ENCODE data around the gene SHQ1. TPM values are rescaled to one million over a fixed set of nuclear protein-coding genes. Genes with fewer than 3 reads are reported as not detected.

Gene SHQ1
- total RNA-seq, 2 donors from 2014 or later = 16.5 to 19.5 TPM

- Histone ChIP-seq H3K36me3 (no peaks in the 10 kb centered on the region), H3K27me3 (no peaks in the 10 kb centered on the region), H3K4me3 (peak overlapping the region; percentile 44 to 51), H3K4me1 (peaks cover 0 to 45% of the 10 kb centered on the region in 2 donors), H3K9me3 (no peaks in the 10 kb centered on the region), H3K27ac (peak overlapping the region; percentile 79 to 84)
- no peak for DNase-seq (ENCODE audit: low spot score)
- TF ChIP-seq CTCF (IDR thresholded peaks at IDR 0.05) = no peak
Measured at GRCh38 chr3:72888546-72889309, 40.5 kb upstream of the SHQ1 start.

GRCh38 chr3:72887705-72888545, 39.7 kb upstream of the SHQ1 start, which contains the start of gene GXYLT2:
Gene GXYLT2 (plus strand): TSS chr3:72888046. CDS start chr3:72888234, 188 bp downstream.
- peaks cover 0 to 5% of the 10 kb centered on the region in 2 donors for H3K9me3 ChIP-seq
- H3K27ac ChIP-seq = peak within 1 kb of the TSS; percentile 79 to 84
- peak; percentile 75 for DNase-seq (ENCODE audit: low spot score)
- no peaks in the 10 kb centered on the region for H3K27me3 ChIP-seq
- H3K4me1 ChIP-seq = peaks cover 0 to 43% of the 10 kb centered on the region in 2 donors
- no peak for TF ChIP-seq CTCF (IDR thresholded peaks at IDR 0.05)
- no peaks in the 10 kb centered on the region for H3K36me3 ChIP-seq
- H3K4me3 ChIP-seq = peak within 1 kb of the TSS; percentile 47 to 51

- no peaks in the 10 kb centered on the region for H3K27me3 ChIP-seq
- peak overlapping the region; percentile 47 to 51 for H3K4me3 ChIP-seq
- peaks cover 0 to 37% of the 10 kb centered on the region in 2 donors for H3K4me1 ChIP-seq
- no peak for TF ChIP-seq CTCF (IDR thresholded peaks at IDR 0.05)
- no peak for DNase-seq (ENCODE audit: low spot score)
- peaks cover 0 to 5% of the 10 kb centered on the region in 2 donors for H3K9me3 ChIP-seq
- H3K36me3 ChIP-seq = no peaks in the 10 kb centered on the region
- peak overlapping the region; percentile 54 to 77 for H3K27ac ChIP-seq
Measured at GRCh38 chr3:72887343-72887704, 39.1 kb upstream of the SHQ1 start.

- H3K4me1 ChIP-seq = no peaks in the 10 kb centered on the region
- H3K9me3 ChIP-seq = no peaks in the 10 kb centered on the region
- no peak for TF ChIP-seq CTCF (IDR thresholded peaks at IDR 0.05)
- no peaks in the 10 kb centered on the region for H3K36me3 ChIP-seq
- H3K27ac ChIP-seq = no peak overlapping the region
- no peak overlapping the region for H3K4me3 ChIP-seq
- DNase-seq (ENCODE audit: low spot score) = no peak
- no peaks in the 10 kb centered on the region for H3K27me3 ChIP-seq
Measured at GRCh38 chr3:72872183-72872582, 23.9 kb upstream of the SHQ1 start.

GRCh38 chr3:72862314-72863090, 14.3 kb upstream of the SHQ1 start:
- no peak for TF ChIP-seq CTCF (IDR thresholded peaks at IDR 0.05)
- H3K9me3 ChIP-seq = no peaks in the 10 kb centered on the region
- no peaks in the 10 kb centered on the region for H3K36me3 ChIP-seq
- H3K4me3 ChIP-seq = no peak overlapping the region
- no peaks in the 10 kb centered on the region for H3K27me3 ChIP-seq
- no peak for DNase-seq (ENCODE audit: low spot score)
- H3K27ac ChIP-seq = no peak overlapping the region
- H3K4me1 ChIP-seq = no peaks in the 10 kb centered on the region

Data from right atrium auricular region (tissue), 2 donors.